HepG2 (cell line): ENCODE measurements around the gene FMC1. TPM values are rescaled to one million over a fixed set of nuclear protein-coding genes. Genes with fewer than 3 reads are reported as not detected.

ENCODE experiments used
- AGO1 ChIP-seq: fragments of 200-400 bp; formaldehyde crosslinking; IDR thresholded peaks from 2 replicates; pipeline ENCODE4 v1.6.1; 2017; ENCODE audit warnings: mild to moderate bottlenecking, low read depth, low read length, moderate library complexity; ENCODE audit not compliant: poor library complexity, severe bottlenecking
- ARID2 ChIP-seq: sonication (generic); formaldehyde crosslinking; IDR thresholded peaks from 2 replicates; pipeline ENCODE4 v1.8.1; 2022; ENCODE audit warnings: mild to moderate bottlenecking, missing genetic modification reagents, borderline replicate concordance
- CREB3 ChIP-seq: sonication (generic); formaldehyde crosslinking; IDR thresholded peaks from 2 replicates; pipeline ENCODE4 v1.5.0; 2020; ENCODE audit warnings: missing genetic modification reagents
- ETV5 ChIP-seq: IDR thresholded peaks from 2 replicates; pipeline ENCODE4 v1.6.1; 2018; ENCODE audit warnings: missing biosample characterization, missing genetic modification reagents, inconsistent platforms, borderline replicate concordance
- KDM4B ChIP-seq: sonication (generic); formaldehyde crosslinking; IDR thresholded peaks from 2 replicates; pipeline ENCODE4 v1.4.0; 2020; ENCODE audit warnings: missing genetic modification reagents
- KLF12 ChIP-seq: sonication (generic); formaldehyde crosslinking; IDR thresholded peaks from 2 replicates; pipeline ENCODE4 v1.4.0; 2020; ENCODE audit warnings: missing genetic modification reagents, borderline replicate concordance
- NPAS2 ChIP-seq: sonication (generic); formaldehyde crosslinking; IDR thresholded peaks from 2 replicates; pipeline ENCODE4 v1.8.0; 2022; ENCODE audit warnings: mild to moderate bottlenecking, missing genetic modification reagents, borderline replicate concordance
- PHF21A ChIP-seq: sonication (generic); formaldehyde crosslinking; IDR thresholded peaks from 2 replicates; pipeline ENCODE4 v1.5.0; 2020; ENCODE audit warnings: mild to moderate bottlenecking, missing genetic modification reagents
- UBTF ChIP-seq: sonication (generic); formaldehyde crosslinking; IDR thresholded peaks from 2 replicates; pipeline ENCODE4 v1.4.0; 2020; ENCODE audit warnings: mild to moderate bottlenecking, missing genetic modification reagents
- ZBTB2 ChIP-seq: sonication (generic); formaldehyde crosslinking; IDR thresholded peaks from 2 replicates; pipeline ENCODE4 v1.8.0; 2022; ENCODE audit warnings: low read depth, missing genetic modification reagents
- ZNF335 ChIP-seq: sonication (generic); formaldehyde crosslinking; IDR thresholded peaks from 2 replicates; pipeline ENCODE4 v1.4.0; 2020; ENCODE audit warnings: missing genetic modification reagents
- ZNF441 ChIP-seq: sonication (generic); formaldehyde crosslinking; IDR thresholded peaks from 2 replicates; pipeline ENCODE4 v1.7.0; 2021; ENCODE audit warnings: missing genetic modification reagents, borderline replicate concordance
- ZNF672 ChIP-seq: sonication (generic); formaldehyde crosslinking; IDR thresholded peaks from 2 replicates; pipeline ENCODE4 v1.8.1; 2022; ENCODE audit warnings: missing genetic modification reagents
- polyA plus RNA-seq, 8 experiments: library from polyadenylated mRNA; depleted of rRNA in 3 of 8; stranded (reverse) in 7 of 8; unstranded in 1 of 8; fragments of >200 nt; fragmentation: Illumina TruSeq in 4 of 8; extraction: Trizol in 4 of 8; gene quantifications; 2 replicates each; pipeline versions ENCODE4 v1.2.1 to v1.2.3, GENCODE V29; 2011 to 2016; ENCODE audit warnings: low read depth in 4 of 8, missing spikeins in 1 of 8, mixed read lengths in 1 of 8; ENCODE audit not compliant: insufficient read depth in 1 of 8
- total RNA-seq, 5 experiments: library from RNA; depleted of rRNA; stranded (reverse); fragments of >200 nt; fragmentation: Illumina TruSeq; extraction: Trizol; gene quantifications; 2 replicates each; pipeline ENCODE4 v1.2.3, GENCODE V29; 2016; ENCODE audit warnings: low read depth in 1 of 5
- TF ChIP-seq, protein P1 (sequence below): sonication (generic); formaldehyde crosslinking; IDR thresholded peaks from 2 replicates; pipeline ENCODE4 v1.4.0; 2020; ENCODE audit warnings: missing genetic modification reagents
- TF ChIP-seq, protein P2 (sequence below): sonication (generic); formaldehyde crosslinking; IDR thresholded peaks from 2 replicates; pipeline ENCODE4 v1.4.0; 2020; ENCODE audit warnings: missing genetic modification reagents, mild to moderate bottlenecking, borderline replicate concordance

FMC1 gene
- total and polyA plus RNA-seq, 2 of the 13 experiments (the other 11 are each of a cell fraction or from before 2014, with no cell fraction given) = 39.2 to 50.7 TPM

GRCh38 chr7:139359366-139360209 lies 18.5 kb downstream of the FMC1 start, which contains the start of gene LUC7L2 (continued):
- TF ChIP-seq, protein P1, sequence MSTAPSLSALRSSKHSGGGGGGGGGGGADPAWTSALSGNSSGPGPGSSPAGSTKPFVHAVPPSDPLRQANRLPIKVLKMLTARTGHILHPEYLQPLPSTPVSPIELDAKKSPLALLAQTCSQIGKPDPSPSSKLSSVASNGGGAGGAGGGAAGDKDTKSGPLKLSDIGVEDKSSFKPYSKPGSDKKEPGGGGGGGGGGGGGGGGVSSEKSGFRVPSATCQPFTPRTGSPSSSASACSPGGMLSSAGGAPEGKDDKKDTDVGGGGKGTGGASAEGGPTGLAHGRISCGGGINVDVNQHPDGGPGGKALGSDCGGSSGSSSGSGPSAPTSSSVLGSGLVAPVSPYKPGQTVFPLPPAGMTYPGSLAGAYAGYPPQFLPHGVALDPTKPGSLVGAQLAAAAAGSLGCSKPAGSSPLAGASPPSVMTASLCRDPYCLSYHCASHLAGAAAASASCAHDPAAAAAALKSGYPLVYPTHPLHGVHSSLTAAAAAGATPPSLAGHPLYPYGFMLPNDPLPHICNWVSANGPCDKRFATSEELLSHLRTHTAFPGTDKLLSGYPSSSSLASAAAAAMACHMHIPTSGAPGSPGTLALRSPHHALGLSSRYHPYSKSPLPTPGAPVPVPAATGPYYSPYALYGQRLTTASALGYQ (CRISPR knock-in tag) = peak; percentile 62; the same call in 1 of the 2 replicates
- TF ChIP-seq ARID2 (CRISPR knock-in tag) (no peak), CREB3 (peak; percentile 89), ZBTB2 (peak; percentile 84), PHF21A (CRISPR knock-in tag) (peak; percentile 39; the same call in 1 of the 2 replicates), ZNF441 (CRISPR knock-in tag) (peak; percentile 92), AGO1 (peak; percentile 48), ZNF335 (CRISPR knock-in tag) (peak; percentile 73; the same call in 1 of the 2 replicates), UBTF (peak; percentile 97), NPAS2 (CRISPR knock-in tag) (no peak), ETV5 (CRISPR knock-in tag) (peak; percentile 68), KDM4B (no peak; the same call in 1 of the 2 replicates), ZNF672 (CRISPR knock-in tag) (peak; percentile 88; the same call in 1 of the 2 replicates), KLF12 (peak; percentile 91; the same call in 1 of the 2 replicates)
- TF ChIP-seq, protein P2, sequence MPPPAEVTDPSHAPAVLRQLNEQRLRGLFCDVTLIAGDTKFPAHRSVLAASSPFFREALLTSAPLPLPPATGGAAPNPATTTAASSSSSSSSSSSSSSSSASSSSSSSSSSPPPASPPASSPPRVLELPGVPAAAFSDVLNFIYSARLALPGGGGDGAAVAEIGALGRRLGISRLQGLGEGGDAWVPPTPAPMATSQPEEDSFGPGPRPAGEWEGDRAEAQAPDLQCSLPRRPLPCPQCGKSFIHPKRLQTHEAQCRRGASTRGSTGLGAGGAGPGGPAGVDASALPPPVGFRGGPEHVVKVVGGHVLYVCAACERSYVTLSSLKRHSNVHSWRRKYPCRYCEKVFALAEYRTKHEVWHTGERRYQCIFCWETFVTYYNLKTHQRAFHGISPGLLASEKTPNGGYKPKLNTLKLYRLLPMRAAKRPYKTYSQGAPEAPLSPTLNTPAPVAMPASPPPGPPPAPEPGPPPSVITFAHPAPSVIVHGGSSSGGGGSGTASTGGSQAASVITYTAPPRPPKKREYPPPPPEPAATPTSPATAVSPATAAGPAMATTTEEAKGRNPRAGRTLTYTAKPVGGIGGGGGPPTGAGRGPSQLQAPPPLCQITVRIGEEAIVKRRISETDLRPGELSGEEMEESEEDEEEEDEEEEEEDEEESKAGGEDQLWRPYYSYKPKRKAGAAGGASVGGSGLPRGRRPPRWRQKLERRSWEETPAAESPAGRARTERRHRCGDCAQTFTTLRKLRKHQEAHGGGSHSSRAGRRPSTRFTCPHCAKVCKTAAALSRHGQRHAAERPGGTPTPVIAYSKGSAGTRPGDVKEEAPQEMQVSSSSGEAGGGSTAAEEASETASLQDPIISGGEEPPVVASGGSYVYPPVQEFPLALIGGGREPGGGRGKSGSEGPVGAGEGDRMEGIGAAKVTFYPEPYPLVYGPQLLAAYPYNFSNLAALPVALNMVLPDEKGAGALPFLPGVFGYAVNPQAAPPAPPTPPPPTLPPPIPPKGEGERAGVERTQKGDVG (CRISPR knock-in tag) = peak; percentile 54; the same call in 1 of the 2 replicates
